Neural cell (in vitro differentiated cells): ENCODE measurements around the gene FAM240A.

ENCODE experiments used
- EP300 ChIP-seq: fragments of 450-650 bp; conservative IDR thresholded peaks from 2 replicates; pipeline ENCODE4 v1.6.1; 2014; ENCODE audit warnings: antibody characterized with exemption, mild to moderate bottlenecking, moderate library complexity; ENCODE audit not compliant: poor library complexity, severe bottlenecking
- POLR2AphosphoS5 ChIP-seq: IDR thresholded peaks from 2 replicates; pipeline ENCODE4 v1.6.1; 2012
- SMC3 ChIP-seq: fragments of 450-650 bp; conservative IDR thresholded peaks from 2 replicates; pipeline ENCODE4 v1.6.1; 2014; ENCODE audit warnings: antibody characterized with exemption, mild to moderate bottlenecking, moderate library complexity; ENCODE audit not compliant: poor library complexity
- TF ChIP-seq, protein P1 (sequence below): fragments of 450-650 bp; IDR thresholded peaks from 2 replicates; pipeline ENCODE4 v1.5.1; 2014; ENCODE audit warnings: antibody characterized with exemption, mild to moderate bottlenecking, moderate library complexity; ENCODE audit not compliant: poor library complexity, severe bottlenecking

DNA sequence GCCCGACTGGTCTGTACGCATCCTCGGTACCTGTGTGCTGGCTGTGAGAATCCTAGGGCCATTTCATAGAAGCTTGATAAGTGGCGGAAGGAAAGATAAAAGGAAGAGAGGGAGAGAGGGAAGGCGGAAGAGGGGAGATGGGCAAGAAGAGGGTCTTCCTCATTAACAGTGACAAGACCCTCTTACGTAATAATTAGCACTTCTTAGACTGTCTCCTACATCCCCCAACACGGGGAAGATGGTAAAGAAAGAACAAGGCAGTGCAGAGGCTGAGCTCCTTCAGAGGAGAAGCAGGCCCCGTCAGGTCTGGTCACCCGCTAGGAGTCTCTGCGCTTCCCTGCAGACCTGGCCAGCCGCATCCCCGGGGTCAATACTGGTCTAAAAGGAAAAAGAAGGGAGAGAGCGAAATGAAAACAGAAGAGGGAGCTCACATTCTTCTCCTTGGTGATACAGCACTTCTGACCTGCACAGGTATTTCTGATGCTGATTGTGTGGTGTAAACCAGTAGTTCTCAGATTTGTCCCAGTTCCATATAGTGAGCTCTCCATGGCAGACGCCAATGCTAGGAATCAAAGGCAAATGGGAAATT is 19.0 kb upstream of the FAM240A start:
- TF ChIP-seq POLR2AphosphoS5 (no peak), SMC3 (no peak), EP300 (no peak)
- TF ChIP-seq, protein P1, sequence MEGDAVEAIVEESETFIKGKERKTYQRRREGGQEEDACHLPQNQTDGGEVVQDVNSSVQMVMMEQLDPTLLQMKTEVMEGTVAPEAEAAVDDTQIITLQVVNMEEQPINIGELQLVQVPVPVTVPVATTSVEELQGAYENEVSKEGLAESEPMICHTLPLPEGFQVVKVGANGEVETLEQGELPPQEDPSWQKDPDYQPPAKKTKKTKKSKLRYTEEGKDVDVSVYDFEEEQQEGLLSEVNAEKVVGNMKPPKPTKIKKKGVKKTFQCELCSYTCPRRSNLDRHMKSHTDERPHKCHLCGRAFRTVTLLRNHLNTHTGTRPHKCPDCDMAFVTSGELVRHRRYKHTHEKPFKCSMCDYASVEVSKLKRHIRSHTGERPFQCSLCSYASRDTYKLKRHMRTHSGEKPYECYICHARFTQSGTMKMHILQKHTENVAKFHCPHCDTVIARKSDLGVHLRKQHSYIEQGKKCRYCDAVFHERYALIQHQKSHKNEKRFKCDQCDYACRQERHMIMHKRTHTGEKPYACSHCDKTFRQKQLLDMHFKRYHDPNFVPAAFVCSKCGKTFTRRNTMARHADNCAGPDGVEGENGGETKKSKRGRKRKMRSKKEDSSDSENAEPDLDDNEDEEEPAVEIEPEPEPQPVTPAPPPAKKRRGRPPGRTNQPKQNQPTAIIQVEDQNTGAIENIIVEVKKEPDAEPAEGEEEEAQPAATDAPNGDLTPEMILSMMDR, result no peak
